ENCODE measurements around the gene HCAR1.
"Not testable (repeated sequence)": the region's sequence is repeated elsewhere in the genome, so short reads cannot be mapped to it uniquely, and the experiment has no call there.

HCAR1 gene

GRCh38 chr12:122684297-122684813, 46.3 kb downstream of the HCAR1 start:
- no peak for DNase-seq
- in situ Hi-C loops (cut with MboI; ENCODE audit: low pct_unique_long_range_greater_than_20kb, low sequenced_read_pairs): no loop called here

- in situ Hi-C loops (cut with MboI; ENCODE audit: low pct_unique_long_range_greater_than_20kb, low sequenced_read_pairs): no loop called here
- peak; percentile 28 for DNase-seq
These were observed 48.8 kb downstream of the HCAR1 start for GRCh38 chr12:122681814-122682213.

GRCh38 chr12:122680989-122681388, 49.7 kb downstream of the HCAR1 start:
- in situ Hi-C loops (cut with MboI; ENCODE audit: low pct_unique_long_range_greater_than_20kb, low sequenced_read_pairs); DNase-seq: not testable (repeated sequence)

GRCh38 chr12:122676781-122677180, 53.9 kb downstream of the HCAR1 start:
- DNase-seq; in situ Hi-C loops (cut with MboI; ENCODE audit: low pct_unique_long_range_greater_than_20kb, low sequenced_read_pairs): not testable (repeated sequence)
